Type B pancreatic cell (in vitro differentiated cells): ENCODE measurements around the gene SMYD1. TPM values are rescaled to one million over a fixed set of nuclear protein-coding genes. Genes with fewer than 3 reads are reported as not detected.

ENCODE experiments used
- DNase-seq: peaks from one replicate; pipeline ENCODE4 v3.0.0; 2021; ENCODE audit warnings: mixed read lengths; ENCODE audit not compliant: unreplicated experiment; ENCODE audit errors: extremely low spot score
- H3K27ac Mint-ChIP-seq: 2 replicates; pipeline ENCODE4 v1.8.0; 2021; ENCODE audit warnings: mild to moderate bottlenecking, mixed read lengths
- H3K27me3 Mint-ChIP-seq: 2 replicates; pipeline ENCODE4 v1.8.0; 2021; ENCODE audit warnings: mixed read lengths
- H3K36me3 Mint-ChIP-seq: 2 replicates; pipeline ENCODE4 v1.8.0; 2021; ENCODE audit warnings: mixed read lengths
- H3K4me1 Mint-ChIP-seq: one replicate; pipeline ENCODE4 v1.8.0; 2021; ENCODE audit warnings: mixed read lengths; ENCODE audit not compliant: unreplicated experiment
- H3K4me3 Mint-ChIP-seq: 2 replicates; pipeline ENCODE4 v1.8.0; 2021; ENCODE audit warnings: mild to moderate bottlenecking, mixed read lengths
- H3K9me3 Mint-ChIP-seq: 2 replicates; pipeline ENCODE4 v1.8.0; 2021; ENCODE audit warnings: mixed read lengths
- CTCF ChIP-seq: fragments of 200-600 bp; sonication (generic); conservative IDR thresholded peaks from 2 replicates; pipeline ENCODE4 v1.5.0; 2021; ENCODE audit warnings: antibody characterized with exemption, mild to moderate bottlenecking
- total RNA-seq: library from RNA; stranded (reverse); gene quantifications from 2 replicates; pipeline ENCODE4 v1.2.1, GENCODE V29; 2021; ENCODE audit warnings: low replicate concordance

Gene SMYD1
- total RNA-seq, 1 donor from 2014 or later: 0.87 TPM

- Mint-ChIP-seq H3K36me3 (no peaks in the 10 kb centered on the region), H3K9me3 (no peaks in the 10 kb centered on the region), H3K4me3 (no peak overlapping the region), H3K4me1 (no peaks in the 10 kb centered on the region), H3K27me3 (peaks cover 8% of the 10 kb centered on the region), H3K27ac (no peak overlapping the region)
- no peak for DNase-seq
- no peak for TF ChIP-seq CTCF
Measured at GRCh38 chr2:88096708-88097107, 29.1 kb downstream of the SMYD1 start.

GRCh38 chr2:88097192-88097591, 29.6 kb downstream of the SMYD1 start:
- no peaks in the 10 kb centered on the region for H3K4me1 Mint-ChIP-seq
- no peaks in the 10 kb centered on the region for H3K36me3 Mint-ChIP-seq
- no peak overlapping the region for H3K4me3 Mint-ChIP-seq
- H3K27me3 Mint-ChIP-seq: peaks cover 8% of the 10 kb centered on the region
- no peak for TF ChIP-seq CTCF
- no peak for DNase-seq
- H3K27ac Mint-ChIP-seq: no peak overlapping the region
- H3K9me3 Mint-ChIP-seq: no peaks in the 10 kb centered on the region

- H3K27ac Mint-ChIP-seq: no peak overlapping the region
- no peaks in the 10 kb centered on the region for H3K9me3 Mint-ChIP-seq
- H3K27me3 Mint-ChIP-seq: peaks cover 15% of the 10 kb centered on the region
- DNase-seq: no peak
- H3K4me1 Mint-ChIP-seq: no peaks in the 10 kb centered on the region
- TF ChIP-seq CTCF: no peak
- no peaks in the 10 kb centered on the region for H3K36me3 Mint-ChIP-seq
- H3K4me3 Mint-ChIP-seq: no peak overlapping the region
Measured at GRCh38 chr2:88097891-88098557, 30.4 kb downstream of the SMYD1 start.

DNA sequence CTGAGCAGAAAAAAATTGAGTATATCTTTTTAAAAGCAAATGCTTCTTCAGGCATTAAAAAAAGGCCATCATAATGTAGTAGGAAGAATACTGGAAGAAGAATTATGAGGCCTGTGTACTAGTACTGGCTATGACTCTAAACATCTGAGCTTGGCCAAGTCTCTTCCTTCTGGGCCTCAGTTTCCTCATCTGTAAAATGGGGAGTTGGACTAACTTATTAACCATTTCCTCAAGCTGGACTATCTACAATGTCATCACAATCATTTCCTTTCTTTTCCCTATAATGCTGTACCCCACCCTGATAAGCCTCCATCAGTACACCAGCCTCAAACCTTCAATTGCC, 30.9 kb downstream of the SMYD1 start:
- Mint-ChIP-seq H3K9me3 (no peaks in the 10 kb centered on the region), H3K27ac (no peak overlapping the region), H3K4me1 (no peaks in the 10 kb centered on the region), H3K27me3 (peaks cover 15% of the 10 kb centered on the region), H3K36me3 (no peaks in the 10 kb centered on the region), H3K4me3 (no peak overlapping the region)
- no peak for TF ChIP-seq CTCF
- no peak for DNase-seq

GRCh38 chr2:88099798-88100488, 32.3 kb downstream of the SMYD1 start:
- Mint-ChIP-seq H3K27ac (no peak overlapping the region), H3K27me3 (peaks cover 14% of the 10 kb centered on the region), H3K4me1 (no peaks in the 10 kb centered on the region), H3K4me3 (no peak overlapping the region), H3K9me3 (no peaks in the 10 kb centered on the region), H3K36me3 (no peaks in the 10 kb centered on the region)
- DNase-seq: no peak
- no peak for TF ChIP-seq CTCF
